Lung (tissue), 12 donors: ENCODE measurements around the gene SFXN3. TPM values are rescaled to one million over a fixed set of nuclear protein-coding genes. Genes with fewer than 3 reads are reported as not detected.

Source experiments
- ATAC-seq: fragments of 200-7000 bp; cut with Tn5 transposase; one replicate; pipeline ENCODE4 v1.9.1; 2020; ENCODE audit warnings: moderate number of reproducible peaks; ENCODE audit not compliant: insufficient read depth, low FRiP score
- DNase-seq, 3 donors: peaks; one replicate each; pipeline ENCODE4 v3.0.0-alpha.2; 2013 to 2017
- H3K27ac ChIP-seq, 2 donors: one replicate each; pipeline ENCODE4 v1.5.1; 2013; ENCODE audit warnings: mild to moderate bottlenecking in 2 of 2, moderate library complexity in 2 of 2, control low read depth in 1 of 2, inconsistent platforms in 1 of 2, low read depth in 1 of 2, low read length in 1 of 2
- H3K27me3 ChIP-seq, 3 donors: one replicate each; pipeline ENCODE4 v1.5.1; 2013; ENCODE audit warnings: low read length in 2 of 3; ENCODE audit not compliant: control insufficient read depth in 3 of 3, insufficient read depth in 3 of 3
- H3K36me3 ChIP-seq, 4 donors: one replicate each; pipeline ENCODE4 v1.5.1; 2013; ENCODE audit warnings: low read length in 4 of 4, mild to moderate bottlenecking in 1 of 4, moderate library complexity in 1 of 4; ENCODE audit not compliant: control insufficient read depth in 4 of 4, insufficient read depth in 4 of 4
- H3K4me1 ChIP-seq, 5 donors: one replicate each; pipeline ENCODE4 v1.5.1; 2013; ENCODE audit warnings: low read length in 5 of 5, mild to moderate bottlenecking in 2 of 5, moderate library complexity in 1 of 5; ENCODE audit not compliant: control insufficient read depth in 5 of 5, insufficient read depth in 5 of 5
- H3K4me3 ChIP-seq: one replicate; pipeline ENCODE4 v1.5.1; 2013; ENCODE audit warnings: mild to moderate bottlenecking, control low read depth, moderate library complexity
- H3K9ac ChIP-seq, 2 donors: one replicate each; pipeline ENCODE4 v1.5.1; 2013; ENCODE audit warnings: low read length in 2 of 2, control low read depth in 1 of 2; ENCODE audit not compliant: insufficient read depth in 1 of 2
- H3K9me3 ChIP-seq, 4 donors: one replicate each; pipeline ENCODE4 v1.5.1; 2013; ENCODE audit warnings: low read length in 3 of 4, mild to moderate bottlenecking in 1 of 4, moderate library complexity in 1 of 4; ENCODE audit not compliant: control insufficient read depth in 4 of 4, insufficient read depth in 3 of 4
- WGBS, 2 donors: extraction: QIAGEN DNeasy Blood & Tissue Kit; methylation state at CpG; one replicate each; pipeline ENCODE4 v1.1.7; 2013; 5-methylcytosine and 5-hydroxymethylcytosine counted together
- polyA plus RNA-seq, 2 donors: library from polyadenylated mRNA; stranded (reverse); fragments of 200-250 nt; gene quantifications; one replicate each; pipeline ENCODE4 v1.2.1, GENCODE V29; 2013
- total RNA-seq, 2 donors: library from RNA; depleted of rRNA in 1 of 2; stranded (reverse); fragments of >200 nt in 1 of 2; gene quantifications; one replicate each; pipeline ENCODE4 v1.2.1, GENCODE V29; 2014 to 2021
- TF ChIP-seq, protein P1 (sequence below): IDR thresholded peaks from 2 replicates; pipeline ENCODE4 v1.5.1; 2012; ENCODE audit warnings: mild to moderate bottlenecking; ENCODE audit errors: control extremely low read depth, extremely low read depth
- donor health status: control.
- donor health status: control.
- donor health status: Bipolar disorder and iron deficiency.
- donor health status: healthy.
- donor health status: DM: yes; HTN: yes; CAD: no.

SFXN3 gene
- total and polyA plus RNA-seq, 4 donors, result 36.4 to 95.8 (median 39.6) TPM

DNA sequence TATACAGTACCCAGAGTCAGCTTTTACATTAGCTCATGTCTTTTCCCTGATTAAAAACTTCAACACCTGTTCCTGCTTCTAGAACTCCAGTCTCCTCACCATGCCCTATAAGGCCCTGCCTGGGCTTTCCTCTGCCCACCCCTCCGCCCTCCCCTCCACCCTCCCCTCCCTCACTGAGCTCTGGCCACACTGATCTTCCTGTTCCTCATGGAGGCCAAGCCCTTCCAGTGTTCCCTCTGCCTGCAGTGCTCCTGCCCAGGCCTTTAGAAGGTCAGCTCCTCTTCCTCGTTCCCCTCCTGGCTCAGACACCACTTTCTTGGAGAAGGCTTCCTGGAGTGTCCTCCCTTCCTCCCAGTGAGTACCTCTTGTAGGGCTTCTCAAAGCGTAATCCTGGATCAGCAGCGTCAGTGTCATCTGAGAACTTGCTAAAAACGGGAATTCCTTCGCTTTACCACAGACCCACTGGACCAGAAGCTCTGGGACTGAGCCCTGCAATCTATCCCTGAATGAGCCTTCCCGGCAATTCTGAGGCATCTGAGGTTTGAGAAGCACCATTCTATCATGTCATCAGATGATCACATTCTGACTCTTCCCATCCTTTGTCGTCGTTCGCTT is 3.8 kb upstream of the SFXN3 start:
- no peak overlapping the region for H3K4me3 ChIP-seq
- H3K27ac ChIP-seq, result no peak overlapping the region
- H3K9ac ChIP-seq, result no peak overlapping the region
- peaks cover 0 to 15% (median 2%) of the 10 kb centered on the region in 5 donors for H3K4me1 ChIP-seq
- DNase-seq, result no peak
- H3K9me3 ChIP-seq, result no peaks in the 10 kb centered on the region
- no peaks in the 10 kb centered on the region for H3K36me3 ChIP-seq
- H3K27me3 ChIP-seq, result peaks cover 0 to 12% (median 6%) of the 10 kb centered on the region in 3 donors
- WGBS, 2 donors, result 61 to 74% methylated on average over 10 of the region's 10 CpGs
- TF ChIP-seq, protein P1, sequence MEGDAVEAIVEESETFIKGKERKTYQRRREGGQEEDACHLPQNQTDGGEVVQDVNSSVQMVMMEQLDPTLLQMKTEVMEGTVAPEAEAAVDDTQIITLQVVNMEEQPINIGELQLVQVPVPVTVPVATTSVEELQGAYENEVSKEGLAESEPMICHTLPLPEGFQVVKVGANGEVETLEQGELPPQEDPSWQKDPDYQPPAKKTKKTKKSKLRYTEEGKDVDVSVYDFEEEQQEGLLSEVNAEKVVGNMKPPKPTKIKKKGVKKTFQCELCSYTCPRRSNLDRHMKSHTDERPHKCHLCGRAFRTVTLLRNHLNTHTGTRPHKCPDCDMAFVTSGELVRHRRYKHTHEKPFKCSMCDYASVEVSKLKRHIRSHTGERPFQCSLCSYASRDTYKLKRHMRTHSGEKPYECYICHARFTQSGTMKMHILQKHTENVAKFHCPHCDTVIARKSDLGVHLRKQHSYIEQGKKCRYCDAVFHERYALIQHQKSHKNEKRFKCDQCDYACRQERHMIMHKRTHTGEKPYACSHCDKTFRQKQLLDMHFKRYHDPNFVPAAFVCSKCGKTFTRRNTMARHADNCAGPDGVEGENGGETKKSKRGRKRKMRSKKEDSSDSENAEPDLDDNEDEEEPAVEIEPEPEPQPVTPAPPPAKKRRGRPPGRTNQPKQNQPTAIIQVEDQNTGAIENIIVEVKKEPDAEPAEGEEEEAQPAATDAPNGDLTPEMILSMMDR, result no peak
- no peak for ATAC-seq

DNA sequence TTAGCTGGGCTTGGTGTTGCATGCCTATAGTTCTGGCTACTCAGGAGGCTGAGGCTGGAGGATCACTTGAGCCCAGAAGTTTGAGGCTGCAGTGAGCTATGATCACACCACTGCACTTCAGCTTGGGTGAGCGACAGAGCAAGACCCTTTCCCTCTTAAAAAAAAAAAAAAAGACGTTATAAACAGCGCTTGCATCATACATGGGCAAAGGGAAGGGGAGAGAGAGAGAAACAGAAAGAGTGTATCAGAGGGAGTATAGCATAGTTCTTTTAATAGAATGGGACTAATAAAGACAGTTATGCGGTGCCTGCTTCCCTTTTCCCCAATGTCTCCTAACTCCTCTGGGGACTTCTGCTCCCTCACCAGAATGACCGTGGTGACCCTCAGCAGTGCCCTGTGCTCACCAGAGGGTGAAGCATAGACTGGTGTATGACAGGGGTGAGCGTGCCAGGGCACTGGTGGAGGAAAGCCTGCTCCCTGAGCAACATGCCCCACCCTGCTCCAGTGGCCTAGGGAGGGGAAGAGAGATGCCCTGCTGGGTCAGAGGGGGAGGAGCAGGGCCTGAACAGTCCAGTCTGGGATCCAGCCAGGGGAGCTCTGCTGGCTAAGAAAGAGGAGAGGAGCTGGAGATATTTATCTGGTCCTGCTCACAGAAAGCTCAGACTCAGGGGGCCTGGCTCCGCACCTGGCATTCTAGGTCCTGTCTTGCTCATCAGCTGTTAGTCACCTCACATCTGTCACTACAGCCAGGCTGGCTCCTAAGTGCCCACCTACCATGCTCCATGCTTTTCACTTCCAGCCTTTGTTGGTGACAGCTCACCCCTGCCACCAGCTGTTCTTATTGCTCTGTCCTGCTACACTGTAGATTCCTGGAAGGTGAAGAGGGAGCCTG is 2.3 kb upstream of the SFXN3 start:
- no peak for ATAC-seq
- 43 to 62% methylated on average over 7 of the region's 7 CpGs for WGBS, 2 donors

DNA sequence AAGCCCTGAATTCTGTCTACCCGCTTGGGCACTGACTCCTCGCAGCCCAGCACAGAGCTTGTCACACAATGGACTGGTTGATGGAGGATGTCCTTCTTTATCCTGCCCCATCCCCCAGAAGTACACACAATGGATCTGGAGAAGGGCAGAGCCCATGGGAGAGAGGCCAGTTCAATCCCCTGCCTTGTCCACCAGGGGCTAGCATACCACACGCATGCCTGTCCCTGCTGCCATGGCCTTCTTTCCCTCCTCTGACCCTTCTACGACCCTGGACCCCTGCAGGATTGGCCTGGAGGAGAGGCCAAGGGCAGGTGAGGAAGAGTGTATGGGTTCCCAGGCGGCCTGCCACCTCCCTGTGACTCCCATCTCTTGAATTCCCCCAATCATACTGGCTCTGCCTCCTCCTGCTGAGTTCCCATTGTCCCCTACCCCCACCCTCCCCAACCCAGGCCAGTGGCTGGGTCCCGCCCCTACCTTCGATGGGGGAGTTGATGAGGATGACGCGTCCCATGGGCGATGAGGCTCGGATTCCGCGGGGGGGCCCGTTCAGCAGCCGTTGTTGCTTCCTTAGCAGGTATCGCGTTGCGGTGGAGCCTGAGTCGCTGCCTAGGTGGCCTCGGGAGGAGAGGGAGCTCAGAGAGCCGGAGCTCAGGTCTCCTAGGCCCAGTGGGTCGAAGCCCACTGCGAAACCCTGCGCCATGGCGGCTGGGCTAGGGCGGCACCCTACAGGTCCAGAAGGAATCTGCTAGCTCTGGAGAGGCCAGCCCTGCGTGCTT is 1.3 kb upstream of the SFXN3 start:
- Histone ChIP-seq H3K9me3 (no peaks in the 10 kb centered on the region), H3K27me3 (peaks cover 0 to 12% (median 6%) of the 10 kb centered on the region in 3 donors), H3K4me1 (peaks cover 0 to 25% (median 3%) of the 10 kb centered on the region in 5 donors), H3K4me3 (no peak overlapping the region), H3K36me3 (peaks cover 0 to 3% (median under 1%) of the 10 kb centered on the region in 4 donors), H3K27ac (no peak overlapping the region), H3K9ac (no peak overlapping the region)
- ATAC-seq (no peak), DNase-seq (no peak)
- TF ChIP-seq, protein P1, result no peak
- 60 to 68% methylated on average over 27 of the region's 27 CpGs for WGBS, 2 donors

More for the DNA sequence above, 2.3 kb upstream of the SFXN3 start:
- TF ChIP-seq, protein P1, result no peak
- Histone ChIP-seq H3K36me3 (no peaks in the 10 kb centered on the region), H3K9me3 (no peaks in the 10 kb centered on the region), H3K4me3 (no peak overlapping the region), H3K27me3 (peaks cover 0 to 12% (median 6%) of the 10 kb centered on the region in 3 donors), H3K4me1 (peaks cover 0 to 25% (median 3%) of the 10 kb centered on the region in 5 donors), H3K27ac (no peak overlapping the region), H3K9ac (no peak overlapping the region)
- no peak for DNase-seq
